BLaER1 treated with 17β-estradiol and CSF1 and Interleukin-3, amounts not matched to agents 10 nM and 100 nM (cell line): ENCODE measurements around the gene ABCA7.

Experiments
- H3K27ac ChIP-seq, 11 experiments: shearing (Covaris generic); formaldehyde crosslinking; 2 replicates each; pipeline ENCODE4 v1.8.1; 2022
- H3K27me3 ChIP-seq, 11 experiments: shearing (Covaris generic); formaldehyde crosslinking; 2 replicates each; pipeline ENCODE4 v1.8.1; 2022
- H3K36me3 ChIP-seq, 11 experiments: shearing (Covaris generic); formaldehyde crosslinking; 2 replicates each; pipeline ENCODE4 v1.8.1; 2022
- H3K4me1 ChIP-seq, 10 experiments: shearing (Covaris generic); formaldehyde crosslinking; 2 replicates each; pipeline ENCODE4 v1.8.1; 2022
- H3K4me2 ChIP-seq, 11 experiments: shearing (Covaris generic); formaldehyde crosslinking; 2 replicates each; pipeline ENCODE4 v1.8.1; 2022
- H3K4me3 ChIP-seq, 10 experiments: shearing (Covaris generic); formaldehyde crosslinking; 2 replicates each; pipeline ENCODE4 v1.8.1; 2022
- H3K9ac ChIP-seq, 11 experiments: shearing (Covaris generic); formaldehyde crosslinking; 2 replicates each; pipeline ENCODE4 v1.8.1; 2022
- H3K9me3 ChIP-seq, 11 experiments: shearing (Covaris generic); formaldehyde crosslinking; replicated peaks in 1 of 11; 2 replicates each; pipeline ENCODE4 v1.8.1; 2022
- H4K20me1 ChIP-seq, 11 experiments: shearing (Covaris generic); formaldehyde crosslinking; 2 replicates each; pipeline ENCODE4 v1.8.1; 2022
- Cebpa-rat ChIP-seq, 11 experiments: shearing (Covaris generic); IDR thresholded peaks; 2 replicates each; pipeline ENCODE4 v1.8.1; 2022

Gene ABCA7

DNA sequence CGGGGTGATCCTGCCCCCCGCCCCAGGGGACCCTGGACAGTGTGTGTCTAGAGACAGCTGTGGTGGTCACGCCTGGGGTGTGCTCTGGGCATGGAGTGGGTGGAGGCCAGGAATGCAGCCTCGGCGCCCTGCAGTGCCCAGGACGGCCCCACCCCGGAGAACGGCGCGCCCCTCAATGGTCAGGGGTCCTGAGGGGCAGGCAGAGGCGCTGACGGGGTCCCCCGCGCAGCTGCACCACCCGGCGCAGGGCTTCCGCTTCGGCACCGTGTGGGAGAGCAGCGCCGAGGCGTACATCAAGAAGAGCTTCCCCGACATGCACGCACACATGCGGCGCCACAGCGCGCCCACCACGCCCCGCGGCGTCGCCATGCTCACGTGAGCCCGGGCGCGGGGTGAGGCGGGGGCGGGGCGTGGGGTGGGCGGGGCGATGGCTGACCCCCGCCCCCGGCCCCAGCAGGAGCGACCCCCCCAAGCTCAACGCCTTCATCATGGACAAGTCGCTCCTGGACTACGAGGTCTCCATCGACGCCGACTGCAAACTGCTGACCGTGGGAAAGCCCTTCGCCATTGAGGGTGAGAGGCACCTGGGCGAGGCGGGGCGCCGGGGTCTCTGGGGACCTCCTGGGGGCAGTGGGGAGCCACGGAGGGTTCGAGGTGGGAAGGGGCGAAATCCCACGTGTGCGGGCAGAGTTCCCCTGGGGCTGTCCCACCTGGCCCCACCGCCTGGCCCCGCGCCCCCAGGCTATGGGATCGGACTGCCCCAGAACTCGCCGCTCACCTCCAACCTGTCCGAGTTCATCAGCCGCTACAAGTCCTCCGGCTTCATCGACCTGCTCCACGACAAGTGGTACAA is 32.3 kb upstream of the ABCA7 start:
- Histone ChIP-seq H3K4me3 (no peak overlapping the region), H3K27me3 (peaks cover 8 to 16% (median 13%) of the 10 kb centered on the region in 11 experiments), H3K4me1 (no peaks in the 10 kb centered on the region), H4K20me1 (peaks cover 21 to 84% (median 42%) of the 10 kb centered on the region in 11 experiments; a peak in 21 of 22 replicates), H3K9me3 (no peaks in the 10 kb centered on the region), H3K4me2 (no peak overlapping the region), H3K27ac (no peak overlapping the region), H3K36me3 (peaks cover 32 to 53% (median 36%) of the 10 kb centered on the region in 11 experiments), H3K9ac (no peak overlapping the region)
- no peak for TF ChIP-seq Cebpa-rat (IDR thresholded peaks at IDR 0.05)

- H3K9ac ChIP-seq = no peak overlapping the region
- H3K9me3 ChIP-seq = no peaks in the 10 kb centered on the region
- no peak overlapping the region for H3K27ac ChIP-seq
- peaks cover under 1 to 8% (median 5%) of the 10 kb centered on the region in 11 experiments; a peak in 16 of 22 replicates for H3K27me3 ChIP-seq
- H3K4me3 ChIP-seq = no peak overlapping the region
- no peak for TF ChIP-seq Cebpa-rat (IDR thresholded peaks at IDR 0.05)
- H4K20me1 ChIP-seq = peaks cover 27 to 84% (median 49%) of the 10 kb centered on the region in 11 experiments
- no peaks in the 10 kb centered on the region for H3K4me1 ChIP-seq
- H3K36me3 ChIP-seq = peaks cover 39 to 62% (median 43%) of the 10 kb centered on the region in 11 experiments
- no peak overlapping the region for H3K4me2 ChIP-seq
Observed at GRCh38 chr19:1008268-1009040, 31.5 kb upstream of the ABCA7 start.

DNA sequence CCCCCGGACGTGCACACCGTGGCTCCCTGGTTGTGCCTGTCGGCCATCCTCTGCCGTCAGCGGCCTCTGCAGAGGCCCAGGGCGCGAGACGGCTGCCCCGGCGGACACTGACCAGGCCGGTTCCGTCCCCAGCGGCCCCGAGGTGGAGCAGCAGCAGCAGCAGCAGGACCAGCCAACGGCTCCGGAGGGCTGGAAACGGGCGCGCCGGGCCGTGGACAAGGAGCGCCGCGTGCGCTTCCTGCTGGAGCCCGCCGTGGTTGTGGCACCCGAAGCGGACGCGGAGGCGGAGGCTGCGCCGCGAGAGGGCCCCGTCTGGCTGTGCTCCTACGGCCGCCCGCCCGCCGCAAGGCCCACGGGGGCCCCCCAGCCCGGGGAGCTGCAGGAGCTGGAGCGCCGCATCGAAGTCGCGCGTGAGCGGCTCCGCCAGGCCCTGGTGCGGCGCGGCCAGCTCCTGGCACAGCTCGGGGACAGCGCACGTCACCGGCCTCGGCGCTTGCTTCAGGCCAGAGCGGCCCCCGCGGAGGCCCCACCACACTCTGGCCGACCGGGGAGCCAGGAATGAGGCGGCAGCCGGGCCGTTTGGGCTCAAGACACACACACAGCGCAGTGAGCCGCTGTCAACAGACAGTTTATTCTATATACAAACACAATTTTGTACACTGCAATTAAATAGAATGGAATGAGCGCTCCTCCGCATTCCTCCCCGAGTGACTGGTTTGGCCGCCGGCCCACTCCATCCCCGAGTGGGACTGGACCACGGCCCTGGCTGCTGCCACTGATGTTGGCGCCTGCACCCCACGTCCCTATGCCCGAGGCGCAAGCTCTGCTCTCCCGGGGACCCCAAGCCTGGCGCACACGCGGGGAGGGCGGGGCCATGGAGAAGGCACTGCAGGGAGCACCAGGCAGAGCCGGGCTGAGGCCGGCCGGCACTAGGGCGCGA is 30.6 kb upstream of the ABCA7 start:
- Histone ChIP-seq H3K9me3 (no peaks in the 10 kb centered on the region), H3K4me3 (no peak overlapping the region), H3K27ac (no peak overlapping the region), H4K20me1 (peaks cover 36 to 85% (median 57%) of the 10 kb centered on the region in 11 experiments), H3K4me1 (no peaks in the 10 kb centered on the region), H3K4me2 (no peak overlapping the region), H3K9ac (no peak overlapping the region), H3K36me3 (peaks cover 47 to 70% (median 51%) of the 10 kb centered on the region in 11 experiments), H3K27me3 (no peaks in the 10 kb centered on the region)
- TF ChIP-seq Cebpa-rat (IDR thresholded peaks at IDR 0.05) = no peak

DNA sequence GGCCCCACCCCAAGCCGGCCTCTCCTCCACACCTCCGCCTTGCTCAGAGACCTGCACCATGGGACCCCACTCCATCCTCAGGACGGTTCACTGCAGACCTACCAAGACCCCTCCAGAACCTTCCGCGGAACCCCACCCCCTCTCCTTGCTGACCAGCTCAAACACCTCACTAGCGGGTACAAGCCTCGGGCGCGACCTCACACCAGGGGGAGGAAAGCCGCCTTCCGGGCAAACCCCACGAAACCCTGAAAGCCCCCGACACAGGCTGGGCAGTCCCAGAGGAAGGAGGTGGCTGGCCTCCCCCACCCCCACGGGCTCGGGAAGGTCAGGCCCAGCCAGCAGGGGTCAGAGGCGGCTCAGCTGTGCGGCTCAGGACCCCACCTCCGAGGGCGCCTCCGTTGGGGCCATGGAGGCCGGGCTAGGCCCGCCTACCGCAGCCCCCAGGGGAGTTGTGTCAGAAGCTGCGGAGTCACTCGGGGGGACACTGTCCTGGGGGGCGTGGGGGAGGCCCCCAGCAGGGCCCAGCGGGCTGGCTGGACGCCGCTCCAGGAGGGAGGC is 29.8 kb upstream of the ABCA7 start:
- TF ChIP-seq Cebpa-rat (IDR thresholded peaks at IDR 0.05) = no peak
- no peaks in the 10 kb centered on the region for H3K9me3 ChIP-seq
- no peak overlapping the region for H3K4me3 ChIP-seq
- H3K27ac ChIP-seq = no peak overlapping the region
- H3K4me2 ChIP-seq = no peak overlapping the region
- H3K36me3 ChIP-seq = peaks cover 55 to 78% (median 59%) of the 10 kb centered on the region in 11 experiments
- no peaks in the 10 kb centered on the region for H3K27me3 ChIP-seq
- no peak overlapping the region for H3K9ac ChIP-seq
- no peaks in the 10 kb centered on the region for H3K4me1 ChIP-seq
- peaks cover 43 to 86% (median 65%) of the 10 kb centered on the region in 11 experiments for H4K20me1 ChIP-seq

DNA sequence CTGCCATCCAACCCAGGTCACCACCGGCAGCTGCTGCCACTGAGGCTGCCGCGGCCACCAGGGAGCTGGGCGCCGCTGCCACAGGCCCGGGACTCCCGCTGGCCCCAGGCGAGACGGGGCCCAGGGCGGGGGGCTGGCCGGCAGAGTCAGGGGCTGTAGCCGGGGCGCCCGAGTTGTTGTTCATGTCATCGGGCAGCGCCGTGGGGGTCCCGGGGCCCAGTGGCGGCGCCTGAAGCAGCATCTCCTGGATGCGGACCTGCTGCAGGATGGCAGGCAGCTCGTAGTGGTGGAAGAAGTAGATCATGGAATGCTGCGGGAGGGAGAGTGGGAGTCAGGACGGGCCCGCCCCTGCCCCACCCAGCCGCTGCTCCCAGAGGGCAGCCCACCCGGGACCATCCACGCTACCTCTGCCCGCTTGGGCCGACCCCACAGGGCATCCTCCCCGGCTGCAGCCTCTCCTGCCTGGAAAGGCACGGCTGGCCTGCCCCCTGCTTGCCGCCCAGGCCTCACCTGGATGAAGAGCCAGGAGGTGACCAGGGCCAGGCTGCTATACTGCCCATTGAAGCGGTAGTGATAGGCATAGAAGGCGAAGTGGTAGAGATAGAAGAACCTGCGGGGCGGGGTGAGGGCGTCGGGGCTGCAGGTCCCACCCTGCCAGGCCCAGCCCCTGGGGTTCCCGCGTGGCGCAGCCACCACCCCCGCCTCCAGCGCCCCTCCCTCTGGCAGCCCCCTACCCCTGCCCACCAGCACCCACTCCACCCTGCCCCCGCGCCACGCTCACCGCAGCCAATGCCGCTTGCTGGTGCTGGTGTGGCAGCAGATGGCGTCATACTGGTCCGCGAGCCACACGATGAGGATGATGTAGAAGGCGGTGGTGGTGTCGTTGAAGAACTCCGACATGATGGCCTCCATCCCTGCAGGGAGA is 29.1 kb upstream of the ABCA7 start:
- no peak overlapping the region for H3K4me3 ChIP-seq
- no peak for TF ChIP-seq Cebpa-rat (IDR thresholded peaks at IDR 0.05)
- no peak overlapping the region for H3K27ac ChIP-seq
- peaks cover 51 to 89% (median 73%) of the 10 kb centered on the region in 11 experiments for H4K20me1 ChIP-seq
- peaks cover 62 to 86% (median 67%) of the 10 kb centered on the region in 11 experiments for H3K36me3 ChIP-seq
- H3K9ac ChIP-seq = no peak overlapping the region
- H3K4me2 ChIP-seq = no peak overlapping the region
- H3K9me3 ChIP-seq = no peaks in the 10 kb centered on the region
- no peaks in the 10 kb centered on the region for H3K27me3 ChIP-seq
- no peaks in the 10 kb centered on the region for H3K4me1 ChIP-seq

DNA sequence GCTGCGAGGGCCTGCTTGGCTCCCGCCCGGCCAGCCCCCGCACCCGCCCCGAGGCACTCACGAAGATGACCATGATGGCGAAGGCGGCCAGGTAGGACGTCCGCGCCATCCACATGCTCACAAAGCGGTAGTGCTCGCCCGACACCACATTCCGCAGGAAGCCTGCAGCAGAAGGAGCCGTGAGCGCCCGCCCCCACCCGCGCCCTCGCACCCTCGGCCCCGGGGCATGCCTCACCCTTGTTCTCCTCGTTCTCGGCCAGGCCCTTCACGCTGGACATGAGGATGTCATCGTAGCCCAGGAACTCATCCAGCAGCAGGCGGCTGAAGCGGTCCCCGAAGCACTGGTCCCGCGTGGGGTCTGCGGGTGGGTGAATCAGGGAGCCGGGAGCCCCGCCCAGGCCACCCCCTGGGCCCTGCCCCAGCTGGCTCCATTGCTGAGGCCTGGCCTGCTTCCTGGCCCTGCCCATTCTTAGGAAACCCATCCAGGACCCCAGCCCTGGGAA is 28.0 kb upstream of the ABCA7 start:
- peaks cover 0 to 8% (median 7%) of the 10 kb centered on the region in 10 experiments; a peak in 14 of 20 replicates for H3K4me1 ChIP-seq
- no peak overlapping the region for H3K9ac ChIP-seq
- H3K27me3 ChIP-seq = no peaks in the 10 kb centered on the region
- H3K4me2 ChIP-seq = no peak overlapping the region
- H3K4me3 ChIP-seq = no peak overlapping the region
- no peak overlapping the region for H3K27ac ChIP-seq
- H3K36me3 ChIP-seq = peaks cover 62 to 90% (median 75%) of the 10 kb centered on the region in 11 experiments
- peaks cover 62 to 91% (median 77%) of the 10 kb centered on the region in 11 experiments for H4K20me1 ChIP-seq
- TF ChIP-seq Cebpa-rat (IDR thresholded peaks at IDR 0.05) = no peak
- no peaks in the 10 kb centered on the region for H3K9me3 ChIP-seq

DNA sequence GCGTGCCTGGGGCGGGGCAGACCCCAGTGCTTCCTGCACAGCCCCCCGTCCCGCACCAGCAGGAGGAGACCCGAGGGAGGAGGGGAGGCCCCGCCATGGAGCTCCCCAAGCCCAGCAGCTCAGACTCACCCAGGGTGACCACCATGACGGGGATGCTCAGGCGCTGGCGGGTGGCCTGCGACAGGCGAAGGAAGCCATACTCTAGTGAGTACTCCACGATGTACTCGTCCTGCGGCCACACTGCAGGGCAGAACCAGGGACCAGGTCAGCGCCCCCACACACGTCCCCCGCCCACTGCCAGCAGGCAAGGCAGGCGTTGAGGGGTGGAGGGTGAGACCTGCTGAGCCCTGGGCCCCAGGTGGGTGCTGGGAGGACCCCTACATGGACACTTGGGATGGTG is 27.6 kb upstream of the ABCA7 start:
- Histone ChIP-seq H3K27me3 (no peaks in the 10 kb centered on the region), H3K4me1 (peaks cover 4 to 13% (median 11%) of the 10 kb centered on the region in 10 experiments; a peak in 19 of 20 replicates), H3K9me3 (no peaks in the 10 kb centered on the region), H3K4me3 (no peak overlapping the region), H3K27ac (no peak overlapping the region), H3K4me2 (no peak overlapping the region), H3K36me3 (peaks cover 66 to 90% (median 76%) of the 10 kb centered on the region in 11 experiments), H3K9ac (no peak overlapping the region), H4K20me1 (peaks cover 66 to 91% (median 80%) of the 10 kb centered on the region in 11 experiments)
- no peak for TF ChIP-seq Cebpa-rat (IDR thresholded peaks at IDR 0.05)
